Left colon (tissue), 2 donors: Measurements from ENCODE around the gene IZUMO1. TPM values are rescaled to one million over a fixed set of nuclear protein-coding genes. Genes with fewer than 3 reads are reported as not detected.
A peak's percentile ranks its signal among the peaks of the same experiment; 100 is the strongest.

Source experiments
- ATAC-seq: fragments of 200-7000 bp; cut with Tn5 transposase; one replicate; pipeline ENCODE4 v1.9.1; 2020; ENCODE audit warnings: mild to moderate bottlenecking, moderate library complexity
- DNase-seq, 2 donors: peaks; one replicate each; pipeline ENCODE4 v3.0.0-alpha.2; 2020
- intact Hi-C, 2 donors: fragments of 100-400 bp; cut with DNase I in 1 of 2; cut with micrococcal nuclease in 1 of 2; formaldehyde crosslinking; loops; one replicate each; pipeline versions ENCODE4 v1.11.2 to v1.14.0; 2022; cut with DNase I, micrococcal nuclease
- total RNA-seq, 2 donors: library from RNA; stranded (reverse); fragmentation: NEBNext Ultra II Directional; extraction: Animal tissue kit (Norgen Biotek cat#: 25700); gene quantifications; one replicate each; pipeline ENCODE4 v1.2.1, GENCODE V29; 2021
- donor health status: DM: no; HTN: no; CAD: no.
- donor health status: DM: yes; HTN: yes; CAD: no.

IZUMO1 gene
- total RNA-seq, 2 donors from 2014 or later, result not detected

DNA sequence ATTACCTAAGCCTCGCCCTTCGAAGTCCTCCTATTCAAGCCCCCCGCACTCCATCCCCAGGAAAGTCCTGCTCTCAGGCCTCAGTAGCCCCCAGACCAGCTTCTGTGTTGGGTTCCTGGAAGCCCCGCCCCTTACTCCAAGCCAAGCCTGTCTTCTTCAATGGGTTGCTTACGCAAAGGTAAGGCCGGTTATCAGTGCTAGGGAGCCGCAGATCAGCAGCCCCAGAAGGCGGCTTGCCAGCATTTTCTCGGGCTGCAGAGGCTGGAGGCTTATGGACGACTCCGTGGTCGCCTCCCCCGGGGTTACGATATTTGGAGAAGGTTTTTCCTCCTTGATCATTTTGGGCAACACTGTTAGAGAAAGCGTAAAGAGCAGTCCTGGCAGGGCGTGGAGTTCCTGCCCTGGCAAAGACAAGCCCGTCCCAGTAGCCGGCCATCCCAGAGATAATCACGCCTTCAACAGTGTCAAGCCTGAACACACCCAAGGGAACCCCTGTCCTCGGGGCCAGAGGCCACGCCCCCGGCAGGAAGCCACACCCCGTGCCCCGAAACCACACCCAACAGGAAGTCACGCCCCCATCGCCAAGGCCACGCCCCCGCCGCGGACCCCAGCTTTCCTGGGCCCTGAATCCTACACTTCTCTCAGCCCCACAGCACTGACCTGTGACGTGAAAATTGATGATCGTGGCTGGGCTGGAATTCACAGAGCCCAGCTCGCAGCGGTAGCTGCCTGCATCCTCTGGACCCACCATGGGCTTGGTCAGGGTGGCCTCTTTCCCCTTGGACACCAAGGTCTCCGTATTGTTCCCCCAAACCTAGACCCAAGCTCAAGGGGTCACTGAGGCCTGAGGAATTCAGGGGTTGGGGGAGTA, 5.3 kb downstream of the IZUMO1 start:
- DNase-seq, result peak; percentile 58 to 62

DNA sequence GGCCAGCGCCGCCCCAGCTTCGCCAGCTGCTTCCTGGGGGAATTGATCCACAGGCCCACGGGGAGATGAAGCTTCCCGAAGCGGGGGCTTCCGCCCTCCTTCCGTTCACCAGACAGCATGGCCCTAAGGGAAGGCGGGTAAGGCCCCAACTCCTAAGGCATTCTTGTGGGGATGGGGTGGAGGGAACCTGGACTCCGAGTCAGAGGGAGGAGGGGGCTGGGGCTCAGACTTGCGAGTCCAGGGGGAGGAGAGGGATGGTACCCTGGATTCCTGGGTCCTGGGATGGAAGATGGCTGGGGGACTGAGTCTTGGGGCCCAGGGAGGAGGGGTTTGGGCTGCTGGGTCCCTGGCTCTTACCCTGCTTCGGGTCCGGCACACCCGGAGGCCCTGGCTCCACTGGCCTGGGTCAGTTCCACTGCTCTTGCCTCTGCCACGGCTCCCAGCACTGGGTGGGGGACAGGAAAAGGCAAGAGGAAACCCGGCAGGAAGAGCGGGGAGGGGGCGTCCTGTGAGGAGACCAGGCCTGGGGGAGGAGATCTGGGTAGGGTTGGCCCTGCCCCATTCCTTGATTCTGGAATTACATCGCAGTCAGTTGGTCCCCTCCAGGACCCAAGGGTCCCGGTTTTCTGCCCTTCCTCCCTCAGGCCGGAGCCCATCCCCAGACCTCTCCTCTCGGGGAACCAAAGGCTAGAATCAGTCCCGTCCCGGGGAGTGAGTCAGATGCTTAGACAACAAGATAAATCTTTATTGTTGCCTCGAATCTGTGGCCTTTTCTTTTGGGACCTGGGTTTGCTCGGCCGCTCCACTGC, 6.3 kb downstream of the IZUMO1 start, which contains the start of gene RASIP1:
RASIP1 (minus strand) TSS at position 447 of the 809 bp plus-strand sequence; CDS start at position 119, 328 bp downstream.
- DNase-seq, result no peak
- intact Hi-C loops, result no loop called here
- ATAC-seq, result no peak

More for the DNA sequence above, 5.3 kb downstream of the IZUMO1 start:
- peak; percentile 53 for ATAC-seq
- intact Hi-C loops, result no loop called here

DNA sequence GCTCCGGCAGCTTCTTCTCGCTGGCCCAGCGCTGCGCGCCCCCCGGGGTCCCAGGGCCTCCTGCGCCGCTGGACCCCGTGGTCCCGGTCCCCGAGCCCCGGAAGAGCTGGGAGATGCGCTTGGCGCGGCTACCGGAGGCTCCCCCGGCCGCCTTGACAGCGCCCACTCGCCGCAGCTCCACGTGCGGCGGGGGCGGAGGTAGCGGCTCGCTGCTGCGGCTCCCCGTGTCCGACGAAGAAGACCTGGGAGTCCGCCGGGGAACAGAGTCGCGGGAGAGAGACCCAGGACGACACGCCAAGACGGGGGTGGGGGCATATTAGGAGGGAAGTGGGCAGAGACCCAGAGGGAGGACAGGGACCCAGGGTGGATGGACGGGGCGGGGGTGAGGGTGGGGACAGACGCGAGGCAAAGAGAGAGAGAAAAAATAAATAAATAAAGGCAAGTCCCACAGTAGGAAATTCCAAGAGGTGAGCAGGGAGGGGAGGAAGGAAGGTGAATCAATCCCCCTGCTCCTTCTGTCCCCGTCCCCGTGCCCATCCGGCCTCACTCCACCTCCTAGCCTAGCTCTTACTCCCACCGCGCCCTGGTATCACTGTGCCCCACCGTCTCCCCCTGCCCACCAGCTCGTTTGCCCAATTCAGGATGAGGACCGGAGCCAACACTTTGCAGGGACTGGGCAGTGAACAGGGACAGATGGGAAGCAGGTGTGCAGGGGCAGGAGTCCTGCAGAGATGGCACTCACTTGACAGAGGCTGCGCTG, 7.1 kb downstream of the IZUMO1 start:
- no peak for DNase-seq
- no peak for ATAC-seq
- intact Hi-C loops, result no loop called here

DNA sequence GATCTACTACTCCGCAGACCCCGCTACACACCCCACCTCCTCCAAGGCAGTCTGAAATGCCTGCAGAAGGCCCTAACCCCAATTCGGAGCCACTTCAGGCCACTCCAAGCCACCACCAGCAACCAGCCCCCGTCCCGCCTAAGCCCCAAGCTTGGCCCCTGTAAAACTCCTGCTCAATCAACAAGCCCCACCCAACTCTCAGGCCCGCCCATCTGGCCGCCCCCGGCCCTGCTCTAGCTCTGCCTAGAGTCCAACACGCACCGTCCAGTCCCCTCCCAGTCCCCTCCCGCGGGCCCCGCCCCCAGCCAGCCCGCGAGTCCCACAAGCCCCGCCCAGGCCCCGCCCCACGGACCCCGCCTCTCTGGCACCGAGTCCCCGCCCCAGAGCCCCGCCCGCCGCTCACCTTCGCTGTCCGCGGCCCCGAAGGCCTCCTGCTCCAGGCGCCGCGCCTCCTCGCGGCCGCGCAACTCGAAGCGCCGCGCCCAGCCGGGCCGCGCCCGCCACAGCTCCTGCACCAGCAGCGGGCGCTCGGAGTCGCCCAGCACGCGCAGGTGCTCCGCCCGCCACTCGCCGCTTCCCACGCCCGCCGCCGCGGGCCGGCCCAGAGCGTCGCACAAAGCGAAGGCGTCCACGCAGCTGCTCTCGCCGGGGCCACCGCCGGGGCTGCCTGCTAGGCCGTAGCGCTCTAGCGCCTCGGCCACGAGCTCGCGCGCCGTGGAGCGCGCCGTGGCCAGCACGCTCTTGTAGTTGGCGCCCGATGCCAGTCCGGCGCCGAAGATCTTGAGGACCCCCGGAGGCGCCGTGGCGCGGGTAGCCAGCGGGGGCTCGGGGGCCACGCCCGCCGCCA, 7.9 kb downstream of the IZUMO1 start:
- intact Hi-C loops, result no loop called here
- ATAC-seq, result peak; percentile 90
- peak; percentile 95 to 99 for DNase-seq

DNA sequence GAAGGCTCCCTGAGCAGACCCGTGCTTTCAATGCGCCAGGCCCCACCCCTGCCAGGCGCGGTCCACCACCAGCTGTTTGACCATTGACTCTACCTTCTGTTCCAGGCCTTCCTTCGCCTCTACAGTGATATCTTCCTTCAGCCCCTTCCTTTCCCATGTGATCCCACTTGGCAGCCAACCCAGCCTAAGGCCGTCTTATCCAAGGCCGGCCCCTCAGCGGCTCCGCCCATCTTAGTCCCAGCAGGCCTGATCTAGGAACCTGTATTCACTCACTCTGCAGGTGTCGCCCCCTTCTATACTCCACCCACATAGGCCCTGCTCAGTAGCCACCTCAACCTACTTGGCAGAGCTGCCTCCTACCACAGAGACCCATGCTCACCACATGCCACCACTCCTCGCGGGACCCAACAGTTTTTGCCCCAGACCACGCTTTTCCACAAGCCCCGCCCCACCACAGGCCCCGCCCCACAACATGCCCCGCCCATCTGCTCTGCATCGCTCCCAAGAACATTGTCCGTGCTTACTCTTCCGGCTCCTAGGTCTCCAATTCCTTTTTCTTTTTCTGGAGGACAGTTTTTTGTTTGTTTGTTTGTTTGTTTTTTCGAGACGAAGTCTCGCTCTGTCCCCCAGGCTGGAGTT, 9.2 kb downstream of the IZUMO1 start:
- ATAC-seq (no peak), DNase-seq (no peak)
- intact Hi-C loops, result no loop called here

DNA sequence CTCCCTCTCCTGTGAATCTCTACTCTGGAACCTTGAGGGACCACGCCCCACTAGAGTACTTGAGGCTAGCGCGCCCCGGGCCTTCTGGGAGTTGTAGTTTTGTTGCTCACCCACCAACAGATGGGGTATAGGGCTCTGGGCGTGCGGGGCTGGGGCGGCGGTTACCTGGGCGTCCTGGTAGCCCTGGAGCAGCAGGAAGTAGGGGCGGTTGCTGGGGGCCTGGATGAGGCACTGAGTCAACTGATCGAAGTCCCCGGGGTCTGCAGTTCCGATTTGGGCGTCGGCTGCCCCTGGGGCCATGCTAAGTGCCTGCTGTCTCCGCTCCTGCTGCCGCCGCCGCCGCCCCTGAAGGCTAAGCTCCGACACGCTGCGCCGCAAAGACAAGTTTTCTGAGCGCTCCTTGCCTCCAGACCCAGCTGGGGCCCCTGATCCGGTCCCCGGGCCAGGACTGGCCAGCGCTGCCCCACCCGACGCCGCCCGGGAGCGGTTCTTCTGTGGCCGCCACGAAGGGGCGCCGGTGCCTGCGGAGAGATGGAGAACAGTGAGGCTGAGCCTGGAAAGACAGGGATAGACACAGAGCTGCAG, 11.6 kb downstream of the IZUMO1 start:
- intact Hi-C loops, result no loop called here
- peak; percentile 30 for ATAC-seq

DNA sequence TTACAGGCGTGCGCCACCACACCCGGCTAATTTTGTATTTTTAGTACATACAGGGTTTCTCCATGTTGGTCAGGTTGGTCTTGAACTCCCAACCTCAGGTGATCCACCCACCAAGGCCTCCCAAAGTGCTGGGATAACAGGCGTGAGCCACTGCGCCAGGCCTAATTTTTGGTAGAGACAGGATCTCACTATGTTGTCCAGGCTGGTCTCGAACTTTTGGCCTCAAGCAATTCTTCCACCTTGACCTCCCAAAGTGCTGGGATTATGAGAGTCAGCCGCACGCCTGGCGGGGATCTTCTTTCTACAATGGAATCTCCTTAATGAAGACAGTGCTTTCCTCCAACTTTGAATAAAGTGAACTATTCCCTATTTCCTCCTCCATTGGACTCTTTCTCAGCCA, 12.1 kb downstream of the IZUMO1 start:
- intact Hi-C loops, result no loop called here
- DNase-seq (no peak), ATAC-seq (no peak)

More for the DNA sequence above, 11.6 kb downstream of the IZUMO1 start:
- DNase-seq, result peak in 1 of 2 donors; percentile 59

DNA sequence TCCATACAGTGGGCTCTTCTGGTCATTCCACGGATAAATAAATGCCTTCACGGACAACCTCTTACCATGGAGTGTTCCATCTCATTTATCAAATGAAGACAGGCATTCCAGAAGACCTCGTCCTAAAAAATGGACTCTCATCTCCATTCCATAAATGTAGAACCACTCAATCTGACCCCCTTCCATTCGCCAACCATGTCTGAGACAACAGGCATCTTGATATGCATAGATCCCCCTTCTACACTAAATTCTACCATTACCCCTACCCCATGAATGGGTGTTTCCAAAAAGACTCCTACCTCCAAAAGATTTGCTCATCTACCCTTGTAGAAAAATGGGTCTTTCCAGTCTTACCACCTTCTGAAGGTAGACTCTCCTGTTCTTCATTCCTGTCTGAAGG, 15.3 kb downstream of the IZUMO1 start:
- intact Hi-C loops, result no loop called here
- ATAC-seq (no peak), DNase-seq (no peak)

DNA sequence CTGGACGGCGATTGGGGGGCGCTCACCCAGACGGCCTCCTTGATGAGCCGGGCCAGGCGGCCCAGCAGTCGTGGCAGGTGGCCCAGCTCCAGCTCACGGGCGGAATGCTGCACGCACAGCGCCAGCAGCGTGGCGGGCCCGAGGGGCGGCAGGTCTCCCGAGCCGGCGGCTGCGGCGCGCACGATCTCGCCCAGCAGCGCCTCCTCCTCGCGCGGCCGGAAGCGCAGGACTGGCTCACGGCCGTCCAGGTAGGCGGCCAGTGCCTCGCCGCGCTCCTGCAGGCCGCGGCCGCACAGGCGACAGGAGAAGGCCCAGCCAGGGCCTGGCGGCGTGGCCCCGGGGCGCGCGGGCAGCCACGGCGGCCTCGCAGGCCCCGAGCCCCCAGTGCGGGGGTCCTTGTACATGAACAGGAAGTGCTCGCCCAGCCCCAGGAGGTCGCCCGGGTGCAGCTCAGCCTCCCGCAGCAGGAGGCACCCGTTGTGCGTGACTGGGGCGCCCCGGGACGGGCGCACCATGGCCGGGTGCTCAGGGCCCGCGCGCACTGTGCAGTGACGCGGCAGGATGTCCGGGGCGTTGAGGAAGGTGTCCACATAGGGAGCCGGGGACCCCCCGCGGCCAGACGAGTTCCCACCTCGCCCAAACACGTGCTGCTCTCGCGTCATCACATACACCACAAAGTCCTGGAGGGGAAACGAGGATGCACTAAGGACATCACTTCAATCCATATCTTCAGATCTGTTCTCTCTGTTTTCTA, 17.6 kb downstream of the IZUMO1 start:
- intact Hi-C loops, result no loop called here
- ATAC-seq (peak; percentile 63), DNase-seq (no peak)

DNA sequence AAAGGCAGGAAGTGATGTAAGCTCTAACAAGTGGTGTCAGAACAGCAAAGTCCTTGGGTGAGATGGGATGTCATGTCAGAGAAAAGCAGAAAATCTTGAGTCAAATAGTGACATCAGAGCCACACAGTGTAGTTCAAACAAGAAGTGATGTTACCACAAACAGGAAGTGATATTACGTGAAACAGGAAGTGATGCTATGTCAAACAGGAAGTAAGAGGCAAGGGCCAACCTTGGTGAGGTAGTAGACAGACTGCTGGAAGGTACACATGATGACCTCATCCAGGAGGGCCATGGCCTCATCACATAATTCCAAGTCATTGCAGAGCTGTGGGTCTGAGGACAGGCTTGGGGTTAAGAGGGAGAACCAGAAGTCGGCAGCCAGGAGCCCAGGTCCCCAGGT, 20.2 kb downstream of the IZUMO1 start:
- ATAC-seq, result no peak
- intact Hi-C loops, result no loop called here
- no peak for DNase-seq

DNA sequence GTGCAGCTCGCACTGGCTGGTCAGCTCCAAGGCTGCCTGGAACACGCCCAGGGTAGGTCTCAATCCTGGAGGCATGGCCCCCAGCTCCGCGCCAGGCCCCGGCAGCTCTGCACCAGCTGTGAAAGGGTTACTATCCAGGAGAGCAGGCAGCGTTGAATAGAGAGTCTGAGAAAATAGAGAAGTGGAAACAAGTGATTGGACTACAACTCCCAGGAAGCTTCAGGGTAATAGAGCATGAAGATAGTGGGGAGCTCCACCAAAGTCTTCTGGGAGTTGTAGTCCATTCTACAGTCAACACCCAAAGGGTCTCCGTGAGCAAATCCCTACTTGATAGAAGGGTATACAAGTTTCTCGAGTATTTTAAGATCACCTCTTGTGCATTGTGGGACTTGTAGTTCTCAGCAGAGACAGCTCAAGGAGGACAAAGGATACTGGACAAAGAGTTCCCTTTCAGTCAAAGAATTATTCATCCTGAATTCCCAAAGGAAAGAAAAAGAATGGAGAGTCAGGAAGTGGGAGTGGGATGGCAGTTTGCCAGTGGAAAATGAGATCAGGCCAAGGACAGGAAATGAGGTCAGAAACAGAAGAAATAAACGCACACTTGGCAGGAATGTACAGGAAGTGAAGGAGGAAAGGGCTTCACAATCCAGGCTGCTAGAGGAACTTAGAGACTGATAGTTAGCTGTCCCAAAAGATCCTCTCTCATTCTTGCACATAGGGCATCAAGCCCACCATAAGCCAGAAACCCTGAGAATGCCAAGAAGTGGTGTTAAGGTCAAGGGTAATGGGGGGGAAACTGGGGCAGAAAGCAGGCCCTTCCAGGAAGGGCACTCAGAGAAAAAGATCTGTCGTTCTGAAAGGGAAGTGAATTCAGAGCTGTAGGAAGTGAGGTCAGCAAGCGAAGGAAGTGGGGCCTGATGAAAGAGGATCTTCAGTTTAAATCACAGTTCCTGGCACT, 21.6 kb downstream of the IZUMO1 start:
- ATAC-seq, result peak; percentile 15
- intact Hi-C loops, result no loop called here

DNA sequence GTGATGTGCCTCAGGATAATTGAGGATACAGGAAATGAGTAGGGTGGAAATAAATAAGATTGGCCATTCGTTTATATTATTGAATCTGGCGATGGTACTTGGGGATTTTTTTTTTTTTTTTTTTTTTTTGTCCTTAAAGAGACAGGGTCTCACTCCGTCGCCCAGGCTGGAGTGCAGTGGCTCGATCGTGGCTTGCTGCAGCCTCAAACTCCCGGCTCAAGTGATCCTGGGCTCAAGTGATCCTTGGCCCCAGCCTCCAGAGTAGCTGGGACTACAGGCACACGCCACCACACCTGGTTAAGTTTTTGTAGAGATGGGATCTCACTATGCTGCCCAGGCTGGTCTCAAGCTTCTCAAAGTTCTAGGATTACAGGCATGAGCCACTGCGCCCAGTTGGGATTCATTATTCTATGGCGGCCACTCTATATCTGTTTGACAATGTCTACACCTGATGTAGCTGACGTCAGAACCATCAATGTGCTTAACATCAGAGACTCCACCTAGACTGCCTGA, 24.5 kb downstream of the IZUMO1 start:
- intact Hi-C loops, result no loop called here
- no peak for ATAC-seq
- DNase-seq, result no peak

More for the DNA sequence above, 21.6 kb downstream of the IZUMO1 start:
- peak in 1 of 2 donors; percentile 33 for DNase-seq

DNA sequence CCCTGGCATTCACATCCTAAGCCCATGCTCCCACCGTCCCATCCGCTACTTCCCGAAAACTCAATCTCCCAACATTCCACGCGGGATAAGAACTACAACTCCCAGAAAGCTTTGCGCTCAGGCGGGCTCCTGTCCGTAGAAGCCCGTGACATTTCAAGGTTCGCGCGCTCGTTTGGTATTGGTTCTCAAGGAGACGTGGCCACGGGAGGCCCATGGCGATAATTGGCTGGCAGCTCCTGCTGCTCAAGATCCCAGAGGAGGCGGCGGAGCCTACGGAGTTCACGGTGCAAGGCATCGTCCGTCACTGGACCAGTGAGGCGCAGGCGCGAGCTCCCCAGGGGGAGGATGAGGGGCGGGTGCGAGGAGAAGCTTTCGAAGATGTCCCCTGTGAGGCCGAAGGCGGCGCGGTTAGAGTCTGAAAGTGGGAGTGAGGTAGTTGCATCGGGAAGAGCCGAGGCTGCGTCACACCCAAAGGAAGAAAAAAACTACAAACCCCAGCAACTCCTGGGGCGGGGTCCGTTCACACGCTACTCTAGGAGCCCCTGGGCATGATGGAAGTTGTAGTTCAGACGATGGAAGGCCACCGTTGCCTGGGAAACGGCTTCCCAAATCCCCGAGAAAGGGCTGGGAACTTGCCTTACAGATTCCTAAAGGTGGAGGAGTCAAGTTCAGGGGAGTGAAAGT, 26.0 kb downstream of the IZUMO1 start:
- intact Hi-C loops, result no loop called here
- ATAC-seq, result peak; percentile 92
- peak; percentile 99 to 100 for DNase-seq

DNA sequence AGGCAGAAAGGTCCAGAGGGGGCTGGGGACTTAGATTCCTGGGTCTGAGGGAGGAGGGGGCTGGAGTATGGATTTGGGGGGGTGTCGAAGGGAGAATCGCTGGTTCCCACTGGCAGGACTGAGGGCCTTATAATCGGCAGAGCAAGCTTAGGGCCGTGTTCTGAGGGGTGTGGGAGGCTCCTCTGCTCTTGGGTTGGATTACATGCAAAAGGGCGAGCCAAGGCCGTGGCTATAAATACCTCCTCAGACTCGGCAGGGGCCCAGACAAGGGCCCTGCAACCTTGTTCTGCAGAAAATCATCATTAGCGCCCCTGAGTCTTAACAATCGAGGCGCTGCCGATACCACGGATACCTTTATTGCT, 26.5 kb downstream of the IZUMO1 start:
- ATAC-seq, result no peak
- peak in 1 of 2 donors; percentile 29 for DNase-seq
- intact Hi-C loops, result no loop called here
